ENCODE data around the gene EFEMP2.

EFEMP2 gene

GRCh38 chr11:65885231-65885630 is 12.6 kb upstream of the EFEMP2 start:
- DNase-seq (ENCODE audit: low spot score): no peak

GRCh38 chr11:65884716-65885092 is 12.1 kb upstream of the EFEMP2 start:
- DNase-seq (ENCODE audit: low spot score): peak; percentile 89

DNA sequence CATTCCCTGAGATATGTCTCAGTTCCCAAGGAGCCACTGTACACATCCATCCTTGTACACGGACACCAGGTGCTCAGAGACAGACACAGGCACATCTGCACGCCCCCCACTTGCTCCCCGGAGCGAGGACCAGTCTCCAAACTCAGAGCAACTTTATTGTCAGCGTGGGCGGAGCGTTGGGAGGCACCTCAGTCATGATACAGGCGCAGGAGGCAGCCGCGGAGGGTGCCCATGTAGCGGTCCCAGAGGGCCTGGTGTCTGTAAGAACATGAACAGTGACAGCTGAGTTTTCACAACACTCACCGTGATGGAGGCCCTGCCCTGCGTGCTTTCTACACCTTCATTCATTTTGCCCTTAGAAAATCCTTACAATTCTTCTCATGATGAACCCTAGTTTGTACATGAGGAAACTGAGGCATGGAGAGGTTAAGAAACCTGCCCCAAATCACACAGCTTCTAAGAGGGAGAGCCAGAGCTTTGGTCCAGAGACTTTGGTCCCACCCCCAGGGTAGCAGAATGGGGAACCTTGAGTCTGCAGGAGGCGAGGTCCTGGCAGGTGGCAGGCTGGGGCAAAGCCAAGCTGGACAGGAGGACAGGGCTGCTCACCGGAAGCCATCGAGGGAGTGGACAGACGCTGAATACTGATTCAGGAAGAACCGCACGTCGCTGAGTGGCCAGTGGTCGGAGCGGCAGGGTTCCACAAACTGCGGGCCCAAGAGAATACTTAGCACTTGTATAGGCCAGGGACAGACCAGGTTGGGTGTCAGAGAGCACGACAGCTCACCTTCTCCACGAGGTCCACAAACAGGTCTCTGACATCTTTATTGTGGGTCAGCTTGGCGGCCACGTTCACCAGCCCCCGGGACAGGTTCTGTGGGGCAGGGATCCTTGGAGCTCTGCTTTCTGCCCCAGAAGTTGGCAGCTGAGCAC is 11.5 kb upstream of the EFEMP2 start:
- DNase-seq (ENCODE audit: low spot score): no peak

DNA sequence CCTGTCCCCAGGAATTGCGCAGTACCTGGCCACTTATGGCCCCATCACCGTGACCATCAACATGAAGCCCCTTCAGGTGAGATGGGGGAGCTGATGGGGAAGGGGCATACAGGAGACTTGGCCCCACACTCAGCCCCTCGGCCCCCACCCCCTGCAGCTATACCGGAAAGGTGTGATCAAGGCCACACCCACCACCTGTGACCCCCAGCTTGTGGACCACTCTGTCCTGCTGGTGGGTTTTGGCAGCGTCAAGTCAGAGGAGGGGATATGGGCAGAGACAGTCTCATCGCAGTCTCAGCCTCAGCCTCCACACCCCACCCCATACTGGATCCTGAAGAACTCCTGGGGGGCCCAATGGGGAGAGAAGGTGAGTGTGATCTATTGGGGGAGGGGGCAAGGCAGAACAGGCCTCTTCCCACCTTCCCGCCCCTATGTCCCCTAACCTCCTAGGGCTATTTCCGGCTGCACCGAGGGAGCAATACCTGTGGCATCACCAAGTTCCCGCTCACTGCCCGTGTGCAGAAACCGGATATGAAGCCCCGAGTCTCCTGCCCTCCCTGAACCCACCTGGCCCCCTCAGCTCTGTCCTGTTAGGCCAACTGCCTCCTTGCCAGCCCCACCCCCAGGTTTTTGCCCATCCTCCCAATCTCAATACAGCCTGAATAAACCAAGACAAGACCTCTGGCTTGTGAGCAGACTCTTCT is 10.6 kb upstream of the EFEMP2 start:
- DNase-seq (ENCODE audit: low spot score): no peak

DNA sequence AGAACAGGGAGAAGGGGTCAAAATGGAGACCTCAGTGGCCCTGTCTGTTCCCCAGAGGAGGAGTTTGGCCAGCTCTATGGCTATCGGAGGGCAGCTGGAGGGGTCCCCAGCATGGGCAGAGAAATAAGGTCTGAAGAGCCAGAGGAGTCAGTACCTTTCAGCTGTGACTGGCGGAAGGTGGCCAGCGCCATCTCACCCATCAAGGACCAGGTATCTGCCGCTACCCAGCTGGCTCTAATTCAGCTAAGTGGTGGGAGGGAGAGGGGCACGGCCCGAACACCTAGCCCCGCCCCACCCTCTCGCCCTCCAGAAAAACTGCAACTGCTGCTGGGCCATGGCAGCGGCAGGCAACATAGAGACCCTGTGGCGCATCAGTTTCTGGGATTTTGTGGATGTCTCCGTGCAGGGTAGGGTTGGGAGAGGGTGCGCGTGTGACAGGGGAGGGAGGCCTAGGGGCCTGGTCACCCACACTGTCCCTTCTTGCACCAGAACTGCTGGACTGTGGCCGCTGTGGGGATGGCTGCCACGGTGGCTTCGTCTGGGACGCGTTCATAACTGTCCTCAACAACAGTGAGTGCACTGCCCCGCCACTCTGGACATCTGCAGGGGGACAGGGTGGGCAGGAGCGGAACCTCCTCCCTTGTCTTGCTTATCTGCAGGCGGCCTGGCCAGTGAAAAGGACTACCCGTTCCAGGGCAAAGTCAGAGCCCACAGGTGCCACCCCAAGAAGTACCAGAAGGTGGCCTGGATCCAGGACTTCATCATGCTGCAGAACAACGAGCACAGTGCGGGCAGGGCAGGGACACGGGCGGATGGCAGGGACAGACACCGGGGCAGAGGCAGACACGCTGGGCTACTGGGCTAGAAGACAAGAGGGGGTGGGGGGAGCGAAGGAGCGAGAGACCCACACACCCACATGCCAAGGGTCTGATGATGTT is 9.8 kb upstream of the EFEMP2 start:
- no peak for DNase-seq (ENCODE audit: low spot score)

- DNase-seq (ENCODE audit: low spot score): no peak
Measured at GRCh38 chr11:65880844-65881421, 8.3 kb upstream of the EFEMP2 start.

DNA sequence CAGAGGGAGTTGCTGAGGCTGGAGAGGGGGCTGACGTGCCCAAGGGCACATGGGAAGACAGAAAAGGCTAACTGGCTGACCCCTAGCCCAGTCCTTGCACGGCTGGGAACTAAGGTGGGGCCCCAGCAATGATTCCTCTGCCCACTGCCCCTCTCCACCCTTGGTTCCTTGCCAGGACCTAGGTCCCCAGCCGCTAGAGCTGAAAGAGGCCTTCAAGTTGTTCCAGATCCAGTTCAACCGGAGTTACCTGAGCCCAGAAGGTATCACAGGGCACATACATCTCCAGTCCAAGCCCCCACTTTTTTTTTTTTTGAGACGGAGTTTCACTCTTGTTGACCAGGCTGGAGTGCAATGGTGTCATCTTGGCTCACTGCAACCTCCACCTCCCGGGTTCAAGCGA is 7.4 kb upstream of the EFEMP2 start:
- no peak for DNase-seq (ENCODE audit: low spot score)

GRCh38 chr11:65879617-65880016 is 7.0 kb upstream of the EFEMP2 start, which contains the start of gene CTSW:
TSS of gene CTSW (plus strand) at chr11:65879837. CDS start at chr11:65879855, 18 bp downstream.
- no peak for DNase-seq (ENCODE audit: low spot score)

DNA sequence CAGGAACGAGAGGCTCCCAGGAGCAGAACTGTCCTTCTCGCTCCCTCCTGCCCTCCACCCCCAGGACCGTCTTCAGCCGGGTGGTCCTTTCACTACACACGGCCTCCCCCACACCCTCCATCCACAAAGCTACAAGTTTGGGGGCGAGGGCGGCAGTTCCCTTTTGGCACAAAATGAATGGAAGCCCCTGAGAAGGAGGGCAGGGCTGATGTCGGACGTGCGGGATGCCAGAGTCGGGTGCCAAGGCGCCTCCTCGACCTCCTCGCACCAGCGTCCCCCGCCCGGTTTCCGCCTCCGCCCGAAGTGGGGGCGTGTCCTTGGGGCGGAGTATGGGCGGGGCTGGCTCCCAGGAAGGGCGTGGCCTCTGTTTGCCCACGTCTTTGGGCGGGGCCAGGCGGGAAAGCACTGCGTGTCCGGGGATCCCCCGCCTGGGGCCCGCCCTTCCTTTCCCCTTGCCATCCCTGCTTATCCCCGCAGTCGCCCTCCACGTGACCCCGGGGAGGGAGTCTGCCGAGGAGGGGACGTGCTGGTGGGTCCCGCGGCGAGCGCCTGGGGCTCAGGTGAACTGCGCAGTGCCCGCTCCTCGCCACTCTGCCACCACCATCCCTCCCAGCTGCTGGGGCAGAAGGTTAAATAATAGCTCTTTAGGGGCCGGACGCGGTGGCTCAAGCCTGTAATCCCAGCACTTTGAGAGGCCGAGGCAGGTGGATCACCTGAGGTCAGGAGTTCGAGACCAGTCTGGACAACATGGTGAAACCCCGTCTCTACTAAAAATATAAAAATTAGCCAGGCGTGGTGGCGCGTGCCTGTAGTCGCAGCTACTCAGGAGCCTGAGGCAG is 937 bp upstream of the EFEMP2 start:
- peak; percentile 95 for DNase-seq (ENCODE audit: low spot score)

DNA sequence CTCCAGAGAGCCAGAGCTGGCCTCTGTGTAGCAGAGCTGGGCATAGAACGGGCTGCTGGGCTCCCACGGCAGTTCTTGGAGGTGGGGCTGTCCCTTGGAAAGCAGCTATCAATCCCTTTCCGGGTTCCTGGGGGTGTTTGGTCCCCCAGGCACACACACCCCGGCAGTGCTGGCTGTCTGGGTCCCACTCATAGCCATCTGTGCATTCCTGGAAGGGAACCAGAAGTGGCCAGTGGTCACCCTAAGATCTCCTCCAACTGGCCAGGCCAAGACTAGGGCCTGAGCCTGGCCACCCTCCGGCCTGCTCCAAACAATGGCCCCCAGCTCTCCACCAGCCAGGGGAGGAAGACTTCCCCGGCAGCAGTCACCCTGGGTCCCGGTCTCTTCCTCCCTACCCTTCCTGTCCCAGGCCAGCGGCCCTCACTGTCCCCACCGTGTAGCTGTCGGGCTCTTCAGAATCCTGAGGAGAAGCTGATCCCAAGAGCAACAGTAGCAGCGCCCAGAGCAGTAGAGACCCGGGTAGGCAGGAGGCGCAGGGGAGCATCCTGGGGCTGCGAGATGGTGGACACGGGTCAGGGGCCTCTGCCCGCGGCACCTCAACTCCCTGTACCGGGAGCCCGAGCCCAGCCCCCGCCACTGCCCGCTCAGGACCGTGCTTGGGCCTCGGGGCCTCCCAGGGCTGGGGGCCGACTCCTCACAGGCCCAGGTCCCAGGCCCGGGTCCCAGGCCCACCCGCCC is 620 bp downstream of the EFEMP2 start:
- no peak for DNase-seq (ENCODE audit: low spot score)

DNA sequence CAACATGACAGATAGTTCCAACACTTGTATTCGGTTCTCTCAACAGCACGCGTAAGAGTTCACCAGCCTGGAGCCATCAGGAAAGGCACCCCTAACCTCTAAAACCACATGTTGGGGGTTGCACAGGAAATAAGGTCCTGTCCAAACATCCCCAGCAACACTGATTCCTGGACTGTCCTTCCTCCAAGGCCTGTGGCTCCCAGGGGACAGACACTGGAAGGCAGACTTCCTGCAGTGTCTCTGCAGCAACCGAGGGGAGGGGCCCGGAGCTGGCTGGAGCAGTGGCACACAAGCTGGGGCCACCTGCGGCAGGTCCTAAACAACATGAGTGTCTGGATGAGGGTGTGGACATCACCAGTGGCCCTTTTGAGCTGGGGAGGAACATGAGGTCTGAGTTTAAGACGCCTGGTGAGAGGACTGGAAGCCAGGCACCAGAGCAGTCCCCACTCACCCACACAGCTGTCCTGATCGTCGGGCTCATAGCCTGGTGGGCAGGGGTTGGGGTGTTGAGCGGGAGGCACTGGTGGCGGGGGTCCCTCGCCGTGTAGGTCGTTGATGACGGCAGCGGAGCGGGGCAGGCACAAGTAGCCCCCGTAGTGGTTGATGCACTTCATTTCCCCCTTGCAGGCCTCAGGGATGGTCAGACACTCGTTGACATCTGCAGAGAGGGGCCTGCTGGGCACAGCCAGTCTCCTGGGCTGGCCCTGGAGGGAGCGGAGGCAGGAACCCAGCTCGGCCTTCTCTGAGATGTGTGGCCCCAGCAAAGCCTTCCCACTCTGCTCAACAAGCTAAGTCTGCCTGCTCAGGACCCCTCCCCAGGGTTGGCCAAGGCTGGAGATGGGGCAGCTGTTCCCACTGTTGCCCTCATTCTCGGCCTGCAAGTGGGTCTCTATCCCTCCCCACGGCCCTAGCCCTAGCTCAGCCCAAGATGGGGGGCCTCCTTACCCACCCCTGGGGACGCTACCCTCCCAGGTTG is 1.6 kb downstream of the EFEMP2 start:
- DNase-seq (ENCODE audit: low spot score): no peak

- DNase-seq (ENCODE audit: low spot score): no peak
Measured at GRCh38 chr11:65870307-65870658, 2.3 kb downstream of the EFEMP2 start.

DNA sequence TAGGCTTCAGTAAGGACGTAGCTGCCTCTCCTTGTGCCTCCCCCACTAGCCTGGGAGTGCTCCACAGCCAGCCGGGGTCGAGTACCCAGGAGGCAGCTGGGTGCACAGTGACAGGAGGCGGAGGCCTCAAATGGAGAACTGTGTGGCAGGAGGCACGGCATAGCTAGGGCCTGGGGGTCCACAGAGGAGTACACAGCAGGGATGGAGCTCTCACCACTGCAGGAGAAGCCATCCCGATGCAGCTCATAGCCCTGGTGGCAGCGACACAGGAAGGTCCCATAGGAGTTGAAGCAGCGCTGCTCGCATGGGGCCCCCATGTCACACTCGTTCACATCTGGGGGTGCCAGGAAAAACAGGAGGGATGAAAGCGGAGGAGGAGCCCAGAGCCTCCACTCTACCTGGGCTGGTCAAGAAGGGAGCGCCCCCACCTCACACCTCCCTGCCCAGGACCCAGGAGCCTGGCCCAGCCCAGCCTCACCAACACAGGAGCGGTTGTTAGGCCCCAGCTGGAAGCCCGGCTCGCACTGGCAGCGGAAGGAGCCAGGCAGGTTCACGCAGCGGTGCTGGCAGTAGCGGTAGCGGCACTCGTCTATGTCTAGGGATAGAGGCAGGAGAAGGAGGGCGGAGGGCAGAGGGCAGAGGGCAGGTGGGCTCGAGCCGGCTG is 2.8 kb downstream of the EFEMP2 start:
- DNase-seq (ENCODE audit: low spot score): no peak

GRCh38 chr11:65868907-65869306 is 3.7 kb downstream of the EFEMP2 start:
- no peak for DNase-seq (ENCODE audit: low spot score)

GRCh38 chr11:65868076-65868667 is 4.4 kb downstream of the EFEMP2 start:
- DNase-seq (ENCODE audit: low spot score): peak; percentile 63

DNA sequence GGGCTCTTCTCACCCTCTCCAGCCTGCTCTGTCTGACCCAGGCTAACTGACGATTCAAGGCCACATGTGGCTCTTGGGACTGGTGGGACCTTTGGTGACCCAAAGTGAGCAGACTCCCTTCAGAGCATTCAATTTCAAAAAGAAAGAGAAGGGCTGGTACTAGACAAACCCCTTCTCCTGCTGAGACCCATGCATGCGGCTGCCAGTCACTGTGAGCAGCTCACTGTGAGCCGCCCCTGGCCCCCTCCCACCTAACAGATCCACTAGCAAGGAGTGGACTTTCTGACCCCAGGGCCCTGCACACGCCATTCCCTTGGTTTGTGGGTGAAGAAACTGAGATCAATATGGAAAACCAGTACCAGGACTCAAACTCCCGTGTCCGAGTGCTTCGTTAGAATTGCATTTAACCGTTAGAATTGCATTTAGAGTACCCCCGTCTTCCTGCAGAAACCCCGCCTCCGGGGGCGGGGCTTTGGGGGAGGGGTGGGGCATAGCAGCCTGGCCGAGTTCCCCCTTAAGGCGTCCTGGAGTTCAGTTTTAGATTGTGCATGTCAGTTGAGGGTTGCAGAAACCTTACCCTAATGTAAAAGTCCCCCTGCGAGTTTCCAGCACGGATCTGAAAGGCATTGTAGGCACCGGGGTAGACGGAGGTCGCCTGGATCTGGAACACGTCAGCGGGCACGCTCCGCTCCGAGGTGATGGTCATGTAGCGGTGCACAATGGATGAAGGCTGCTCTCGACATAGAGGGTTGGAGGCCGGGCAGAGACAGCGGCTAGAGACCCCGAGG is 5.1 kb downstream of the EFEMP2 start:
- DNase-seq (ENCODE audit: low spot score): peak; percentile 60

All from iPS-NIHi11 (cell line).